Vagina (tissue), 2 donors: Measurements from ENCODE around the gene MRC2.

Experiments
- POLR2A ChIP-seq, 2 donors: fragments of 450-650 bp; IDR thresholded peaks; one replicate each; pipeline ENCODE4 v1.6.1; 2017; ENCODE audit warnings: antibody characterized with exemption in 2 of 2, mild to moderate bottlenecking in 2 of 2, moderate library complexity in 2 of 2
- TF ChIP-seq, protein P1 (sequence below), 3 experiments: fragments of 450-650 bp in 2 of 3; fragments of 200-600 bp in 1 of 3; sonication (generic) in 1 of 3; IDR thresholded peaks; one replicate each; pipeline ENCODE4 v1.5.1; 2017 to 2019; ENCODE audit warnings: antibody characterized with exemption in 3 of 3, mild to moderate bottlenecking in 2 of 3, moderate library complexity in 2 of 3

DNA sequence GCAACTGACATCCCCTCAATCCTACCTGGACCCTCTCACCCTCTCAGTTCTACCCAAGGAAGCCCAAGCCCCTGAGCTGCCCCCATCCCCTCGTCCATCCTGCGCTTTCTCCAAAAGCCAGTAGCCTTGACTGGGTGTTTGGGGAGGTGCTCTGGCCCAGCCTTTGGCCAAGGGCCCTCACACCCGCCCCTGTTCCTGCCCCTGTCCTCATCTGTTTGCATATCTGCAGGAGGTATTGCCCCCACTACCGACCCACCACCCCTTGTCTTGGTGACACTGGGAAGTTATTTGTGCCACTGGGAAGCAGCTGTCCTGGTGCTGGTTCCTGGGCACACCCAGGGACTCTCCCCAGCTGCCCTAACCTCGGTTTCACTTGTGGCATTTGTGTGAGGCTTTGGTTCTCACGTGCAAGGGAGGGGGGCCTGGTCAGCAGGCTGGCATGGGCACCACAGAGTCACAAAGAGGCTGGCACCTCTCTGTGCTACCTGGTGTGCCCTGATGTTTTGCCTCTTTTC lies 75.3 kb downstream of the MRC2 start:
- TF ChIP-seq, protein P1, sequence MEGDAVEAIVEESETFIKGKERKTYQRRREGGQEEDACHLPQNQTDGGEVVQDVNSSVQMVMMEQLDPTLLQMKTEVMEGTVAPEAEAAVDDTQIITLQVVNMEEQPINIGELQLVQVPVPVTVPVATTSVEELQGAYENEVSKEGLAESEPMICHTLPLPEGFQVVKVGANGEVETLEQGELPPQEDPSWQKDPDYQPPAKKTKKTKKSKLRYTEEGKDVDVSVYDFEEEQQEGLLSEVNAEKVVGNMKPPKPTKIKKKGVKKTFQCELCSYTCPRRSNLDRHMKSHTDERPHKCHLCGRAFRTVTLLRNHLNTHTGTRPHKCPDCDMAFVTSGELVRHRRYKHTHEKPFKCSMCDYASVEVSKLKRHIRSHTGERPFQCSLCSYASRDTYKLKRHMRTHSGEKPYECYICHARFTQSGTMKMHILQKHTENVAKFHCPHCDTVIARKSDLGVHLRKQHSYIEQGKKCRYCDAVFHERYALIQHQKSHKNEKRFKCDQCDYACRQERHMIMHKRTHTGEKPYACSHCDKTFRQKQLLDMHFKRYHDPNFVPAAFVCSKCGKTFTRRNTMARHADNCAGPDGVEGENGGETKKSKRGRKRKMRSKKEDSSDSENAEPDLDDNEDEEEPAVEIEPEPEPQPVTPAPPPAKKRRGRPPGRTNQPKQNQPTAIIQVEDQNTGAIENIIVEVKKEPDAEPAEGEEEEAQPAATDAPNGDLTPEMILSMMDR (IDR thresholded peaks at IDR 0.05) = no peak
- TF ChIP-seq POLR2A (IDR thresholded peaks at IDR 0.05) = no peak
